Measurements from ENCODE around the gene ZNF268. TPM values are rescaled to one million over a fixed set of nuclear protein-coding genes. Genes with fewer than 3 reads are reported as not detected.
A peak's percentile ranks its signal among the peaks of the same experiment; 100 is the strongest.

ZNF268 gene
- total and polyA plus RNA-seq, 11 donors, result 2.6 to 15.5 (median 9.1) TPM

- Histone ChIP-seq H3K36me3 (peaks cover 0 to 33% (median 26%) of the 10 kb centered on the region in 9 donors), H3K27me3 (no peaks in the 10 kb centered on the region), H3K4me3 (peak overlapping the region in 6 of 12 donors; percentile 80 to 97 (median 85)), H3K4me1 (peaks cover 0 to 12% (median 7%) of the 10 kb centered on the region in 12 donors), H3K27ac (peak overlapping the region in 1 of 12 donors; percentile 82), H3K9me3 (peaks cover 0 to 70% (median 32%) of the 10 kb centered on the region in 12 donors)
- intact Hi-C loops (cut with DNase I), result loop anchor here in 5 of 10 donors (1.0 to 2.0 kb wide), 5 partner anchors 50 to 194 kb away; partner anchors contain the start of genes ZNF26 (in 4 of the 5), ZNF140 (in 3 of the 5), ZNF10 (in 2 of the 5) and ZNF891 (in 2 of the 5)
- no peak for TF ChIP-seq POLR2A (IDR thresholded peaks at IDR 0.05)
- no peak for TF ChIP-seq CTCF (IDR thresholded peaks at IDR 0.05)
- WGBS, 4 donors, result 96 to 98% (median 98%) methylated on average over 8 of the region's 8 CpGs
- no peak for DNase-seq
- ATAC-seq, result no peak
Measured at GRCh38 chr12:133180669-133181068, 626 bp upstream of the ZNF268 start.

DNA sequence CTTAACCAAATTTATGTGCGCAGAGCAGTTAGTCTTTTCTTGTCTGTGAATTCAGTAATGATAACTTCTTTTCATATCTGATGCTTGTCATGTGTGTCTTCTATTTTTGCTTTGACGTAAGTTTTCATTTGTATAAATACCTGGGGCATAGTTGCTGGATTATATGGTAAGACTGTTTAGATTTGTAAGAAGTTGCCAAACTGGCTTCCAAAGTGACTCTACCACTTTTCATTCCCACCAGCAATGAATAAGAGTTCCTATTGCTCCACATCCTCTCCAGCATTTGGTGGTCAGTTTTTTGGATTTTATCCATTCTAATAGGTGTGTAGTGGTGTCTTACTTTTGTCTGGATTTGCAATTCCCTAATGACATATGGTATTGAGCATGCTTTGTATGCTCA, 8.9 kb downstream of the ZNF268 start:
- ATAC-seq (no peak), DNase-seq (no peak)
- intact Hi-C loops (cut with DNase I), result no loop called here
- H3K4me1 ChIP-seq, result no peaks in the 10 kb centered on the region
- no peak overlapping the region for H3K27ac ChIP-seq
- H3K36me3 ChIP-seq, result peaks cover 34 to 100% (median 97%) of the 10 kb centered on the region in 9 donors
- H3K9me3 ChIP-seq, result peaks cover 2 to 100% (median 87%) of the 10 kb centered on the region in 12 donors
- TF ChIP-seq POLR2A (IDR thresholded peaks at IDR 0.05), result no peak
- no peak for TF ChIP-seq CTCF (IDR thresholded peaks at IDR 0.05)
- no peaks in the 10 kb centered on the region for H3K27me3 ChIP-seq
- no peak overlapping the region for H3K4me3 ChIP-seq
- 97 to 100% (median 98%) methylated on average over 2 of the region's 2 CpGs for WGBS, 4 donors

DNA sequence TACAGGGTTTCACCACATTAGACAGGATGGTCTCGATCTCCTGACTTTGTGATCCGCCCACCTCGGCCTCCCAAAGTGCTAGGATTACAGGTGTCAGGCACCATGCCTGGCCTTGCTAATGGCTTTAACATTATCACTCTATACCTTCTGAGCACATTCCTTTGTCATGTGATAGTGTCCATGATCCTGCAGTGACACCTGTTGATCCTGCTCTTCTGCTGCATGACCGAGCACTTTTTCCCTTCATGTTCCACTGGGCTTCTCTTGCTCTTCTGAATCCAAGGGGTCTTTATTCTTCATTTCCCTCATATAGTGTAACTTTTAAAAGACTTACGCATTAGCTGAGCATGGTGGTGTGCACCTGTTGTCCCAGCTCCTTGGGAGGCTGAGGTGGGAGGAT, 11.6 kb downstream of the ZNF268 start:
- Histone ChIP-seq H3K4me1 (no peaks in the 10 kb centered on the region), H3K36me3 (peaks cover 34 to 95% (median 86%) of the 10 kb centered on the region in 9 donors), H3K27me3 (no peaks in the 10 kb centered on the region), H3K9me3 (peaks cover 3 to 92% (median 86%) of the 10 kb centered on the region in 12 donors), H3K4me3 (no peak overlapping the region), H3K27ac (no peak overlapping the region)
- ATAC-seq (no peak), DNase-seq (no peak)
- intact Hi-C loops (cut with DNase I), result no loop called here
- 95 to 99% (median 98%) methylated on average over 5 of the region's 5 CpGs for WGBS, 4 donors
- TF ChIP-seq CTCF (IDR thresholded peaks at IDR 0.05) (no peak), POLR2A (IDR thresholded peaks at IDR 0.05) (no peak)

- TF ChIP-seq CTCF (IDR thresholded peaks at IDR 0.05) (no peak), POLR2A (IDR thresholded peaks at IDR 0.05) (no peak)
- intact Hi-C loops (cut with DNase I), result no loop called here
- ATAC-seq (no peak), DNase-seq (no peak)
- H3K4me1 ChIP-seq, result no peaks in the 10 kb centered on the region
- 45 to 99% (median 75%) methylated on average over 2 of the region's 2 CpGs for WGBS, 4 donors
- peaks cover 26 to 61% (median 30%) of the 10 kb centered on the region in 9 donors for H3K36me3 ChIP-seq
- H3K4me3 ChIP-seq, result no peak overlapping the region
- peaks cover 24 to 83% (median 75%) of the 10 kb centered on the region in 12 donors for H3K9me3 ChIP-seq
- no peak overlapping the region for H3K27ac ChIP-seq
- no peaks in the 10 kb centered on the region for H3K27me3 ChIP-seq
Measured at GRCh38 chr12:133201888-133202287, 20.6 kb downstream of the ZNF268 start.
